HG03378 (cell line): ENCODE measurements around the gene MAFG.
A peak's percentile ranks its signal among the peaks of the same experiment; 100 is the strongest.

Experiments
- ATAC-seq: cut with Tn5 transposase; IDR thresholded peaks from one replicate; pipeline ENCODE4 v1.9.1; 2021; ENCODE audit warnings: mild to moderate bottlenecking, moderate library complexity; ENCODE audit not compliant: unreplicated experiment

The MAFG gene

GRCh38 chr17:81899514-81900166, 27.9 kb downstream of the MAFG start:
- ATAC-seq, result no peak

- ATAC-seq, result no peak
These were observed 28.6 kb downstream of the MAFG start for GRCh38 chr17:81898885-81899284.

GRCh38 chr17:81898029-81898866, 29.3 kb downstream of the MAFG start:
- no peak for ATAC-seq

- no peak for ATAC-seq
These were observed 32.1 kb downstream of the MAFG start for GRCh38 chr17:81895400-81895799.

GRCh38 chr17:81891303-81891552, 36.3 kb downstream of the MAFG start:
- no peak for ATAC-seq

- peak; percentile 5 for ATAC-seq
These were observed 36.9 kb downstream of the MAFG start for GRCh38 chr17:81890447-81891302.

GRCh38 chr17:81889602-81890001, 37.9 kb downstream of the MAFG start:
- ATAC-seq, result no peak

GRCh38 chr17:81888988-81889595, 38.4 kb downstream of the MAFG start:
- ATAC-seq, result no peak

- ATAC-seq, result no peak
These were observed 39.2 kb downstream of the MAFG start for GRCh38 chr17:81888105-81888987.

GRCh38 chr17:81885869-81886548, 41.5 kb downstream of the MAFG start:
- no peak for ATAC-seq

GRCh38 chr17:81885454-81885853, 42.1 kb downstream of the MAFG start:
- no peak for ATAC-seq

- no peak for ATAC-seq
These were observed 42.6 kb downstream of the MAFG start for GRCh38 chr17:81884968-81885367.

- no peak for ATAC-seq
These were observed 43.0 kb downstream of the MAFG start for GRCh38 chr17:81884520-81884919.

- ATAC-seq, result no peak
These were observed 48.4 kb downstream of the MAFG start for GRCh38 chr17:81879121-81879520.

GRCh38 chr17:81878294-81878693, 49.2 kb downstream of the MAFG start:
- no peak for ATAC-seq

GRCh38 chr17:81877569-81877968, 50.0 kb downstream of the MAFG start:
- no peak for ATAC-seq

GRCh38 chr17:81871387-81872230, 55.9 kb downstream of the MAFG start:
- ATAC-seq, result no peak

GRCh38 chr17:81870981-81871386, 56.6 kb downstream of the MAFG start, which contains the start of gene ARHGDIA:
Gene ARHGDIA (minus strand): TSS chr17:81871337. CDS start chr17:81869930, 1,407 bp downstream.
- no peak for ATAC-seq
